ENCODE results near the gene AJM1. TPM values are rescaled to one million over a fixed set of nuclear protein-coding genes. Genes with fewer than 3 reads are reported as not detected.

The AJM1 gene
- total RNA-seq, 2 experiments from 2014 or later, result 6.6 to 6.7 TPM

- no peaks in the 10 kb centered on the region for H3K9me3 Mint-ChIP-seq
- no peak overlapping the region for H3K27ac Mint-ChIP-seq
- POLR2A ChIA-PET, result no interaction called here
- H3K36me3 Mint-ChIP-seq, result peaks cover 4% of the 10 kb centered on the region
- no peak overlapping the region for H3K4me3 Mint-ChIP-seq
- no peak for DNase-seq
- peaks cover 13% of the 10 kb centered on the region for H3K27me3 Mint-ChIP-seq
- no peak for ATAC-seq (ENCODE audit: low read depth)
- H3K4me1 Mint-ChIP-seq, result peaks cover 17% of the 10 kb centered on the region
These were observed 38.4 kb upstream of the AJM1 start for GRCh38 chr9:136803551-136804508.

DNA sequence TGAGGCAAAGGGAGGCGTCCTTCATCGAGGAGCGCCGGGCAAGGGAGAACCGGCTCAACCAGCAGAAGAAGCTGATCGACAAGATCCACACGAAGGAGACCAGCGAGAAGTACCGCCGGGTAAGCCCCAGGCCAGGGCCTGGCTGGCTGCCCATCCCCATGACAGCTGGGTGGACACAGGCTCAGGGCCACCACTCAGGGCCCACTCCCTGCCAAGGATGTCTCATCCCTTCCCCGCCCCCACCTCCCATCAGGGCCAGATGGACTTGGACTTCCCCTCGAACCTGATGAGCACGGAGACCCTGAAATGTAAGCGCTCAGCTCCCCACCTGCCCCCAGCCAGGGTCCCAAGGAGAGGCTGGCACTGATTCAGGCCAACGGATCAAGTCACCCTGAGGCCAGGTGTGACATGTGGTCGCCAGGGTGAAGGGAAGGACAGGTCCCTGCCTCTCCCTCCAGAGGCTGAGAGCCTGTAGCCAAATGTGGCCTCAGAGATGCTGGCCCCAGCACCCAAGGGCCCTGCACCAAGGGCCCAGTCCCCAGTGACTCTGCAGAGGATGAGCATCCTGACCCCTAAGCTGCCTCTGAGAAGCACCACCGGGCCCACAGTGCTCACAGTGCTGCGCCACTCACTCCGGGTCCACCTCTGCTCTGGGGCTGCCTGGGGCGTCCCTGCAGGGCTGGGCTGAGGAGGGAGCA is 37.6 kb upstream of the AJM1 start:
- DNase-seq, result no peak
- H3K4me3 Mint-ChIP-seq, result no peak overlapping the region
- peaks cover 6% of the 10 kb centered on the region for H3K36me3 Mint-ChIP-seq
- H3K9me3 Mint-ChIP-seq, result no peaks in the 10 kb centered on the region
- POLR2A ChIA-PET, result no interaction called here
- H3K27me3 Mint-ChIP-seq, result peaks cover 13% of the 10 kb centered on the region
- peaks cover 26% of the 10 kb centered on the region for H3K4me1 Mint-ChIP-seq
- no peak for ATAC-seq (ENCODE audit: low read depth)
- no peak overlapping the region for H3K27ac Mint-ChIP-seq

- Mint-ChIP-seq H3K36me3 (peaks cover 6% of the 10 kb centered on the region), H3K4me3 (no peak overlapping the region), H3K4me1 (peaks cover 29% of the 10 kb centered on the region), H3K9me3 (no peaks in the 10 kb centered on the region), H3K27ac (no peak overlapping the region), H3K27me3 (peaks cover 11% of the 10 kb centered on the region)
- DNase-seq, result no peak
- no peak for ATAC-seq (ENCODE audit: low read depth)
- POLR2A ChIA-PET, result interaction anchor here (1.1 kb wide), 1 partner anchor 14 kb away, joined by 3 read pairs; the partner anchor contains the start of gene TMEM141
These were observed 37.0 kb upstream of the AJM1 start for GRCh38 chr9:136805207-136805740.

- Mint-ChIP-seq H3K27me3 (peaks cover 7% of the 10 kb centered on the region), H3K36me3 (peaks cover 10% of the 10 kb centered on the region), H3K4me1 (peaks cover 26% of the 10 kb centered on the region), H3K9me3 (no peaks in the 10 kb centered on the region), H3K27ac (no peak overlapping the region), H3K4me3 (peak overlapping the region; percentile 89)
- DNase-seq (no peak), ATAC-seq (ENCODE audit: low read depth) (no peak)
- POLR2A ChIA-PET, result interaction anchor here (1.1 to 1.4 kb wide), 2 partner anchors 15 to 42 kb away, joined by 3 to 6 read pairs; partner anchors contain the start of gene TMEM141
These were observed 36.2 kb upstream of the AJM1 start for GRCh38 chr9:136806067-136806466.

GRCh38 chr9:136806631-136807201 is 35.6 kb upstream of the AJM1 start:
- DNase-seq (no peak), ATAC-seq (ENCODE audit: low read depth) (no peak)
- H3K9me3 Mint-ChIP-seq, result no peaks in the 10 kb centered on the region
- peak overlapping the region; percentile 90 for H3K27ac Mint-ChIP-seq
- POLR2A ChIA-PET, result interaction anchor here (0.5 to 2.4 kb wide), 19 partner anchors 7 to 312 kb away, joined by 3 to 14 read pairs (median 6); partner anchors contain the start of genes AJM1, CCDC183, FBXW5 and MAN1B1
- peaks cover 3% of the 10 kb centered on the region for H3K27me3 Mint-ChIP-seq
- peaks cover 23% of the 10 kb centered on the region for H3K4me1 Mint-ChIP-seq
- H3K36me3 Mint-ChIP-seq, result peaks cover 10% of the 10 kb centered on the region
- peak overlapping the region; percentile 89 for H3K4me3 Mint-ChIP-seq

GRCh38 chr9:136807281-136808074 is 34.8 kb upstream of the AJM1 start, which contains the start of gene RABL6:
Gene RABL6, plus strand, starts transcription at chr9:136807948. Its CDS starts 249 bp downstream, at chr9:136808197.
- Mint-ChIP-seq H3K9me3 (no peaks in the 10 kb centered on the region), H3K4me1 (peaks cover 29% of the 10 kb centered on the region), H3K27ac (peak within 1 kb of the TSS; percentile 90), H3K4me3 (peak within 1 kb of the TSS; percentile 89), H3K27me3 (no peaks in the 10 kb centered on the region), H3K36me3 (peaks cover 10% of the 10 kb centered on the region)
- ATAC-seq (ENCODE audit: low read depth), result peak; percentile 90
- peak; percentile 94 for DNase-seq
- POLR2A ChIA-PET, result interaction anchor here (0.5 to 2.4 kb wide), 22 partner anchors 8 to 311 kb away, joined by 3 to 14 read pairs (median 5); partner anchors contain the start of genes AJM1, CCDC183, FBXW5 and MAN1B1

- POLR2A ChIA-PET, result interaction anchor here (0.6 to 2.4 kb wide), 18 partner anchors 9 to 184 kb away, joined by 3 to 14 read pairs (median 6); partner anchors contain the start of genes AJM1, CCDC183, FBXW5 and PAXX
- ATAC-seq (ENCODE audit: low read depth), result peak; percentile 38
These were observed 34.0 kb upstream of the AJM1 start for GRCh38 chr9:136808075-136808805.

DNA sequence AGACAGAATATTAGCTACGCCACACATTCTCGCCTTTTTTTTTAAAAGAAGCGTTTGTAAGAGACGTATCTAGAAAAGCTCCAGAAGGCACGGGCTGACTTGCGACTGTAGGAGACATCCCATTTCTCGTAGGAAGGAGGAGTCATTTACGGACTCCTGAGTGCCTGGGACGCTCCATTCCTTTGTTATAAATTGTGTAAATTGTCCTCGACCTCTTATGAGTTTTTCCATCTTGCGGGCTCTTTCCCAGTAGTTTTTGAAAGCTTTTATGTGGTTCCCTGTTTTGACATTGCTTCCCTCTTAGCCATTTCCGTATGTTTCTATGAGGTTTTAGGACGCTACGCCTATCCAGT is 33.5 kb upstream of the AJM1 start:
- peak overlapping the region; percentile 82 for H3K4me3 Mint-ChIP-seq
- H3K4me1 Mint-ChIP-seq, result peaks cover 41% of the 10 kb centered on the region
- H3K9me3 Mint-ChIP-seq, result no peaks in the 10 kb centered on the region
- DNase-seq (no peak), ATAC-seq (ENCODE audit: low read depth) (no peak)
- no peaks in the 10 kb centered on the region for H3K27me3 Mint-ChIP-seq
- POLR2A ChIA-PET, result interaction anchor here (2.0 to 2.4 kb wide), 5 partner anchors 9 to 81 kb away, joined by 5 to 14 read pairs (median 9); partner anchors contain the start of genes AJM1 and TMEM141
- H3K27ac Mint-ChIP-seq, result peak overlapping the region; percentile 70
- peaks cover 15% of the 10 kb centered on the region for H3K36me3 Mint-ChIP-seq

More at GRCh38 chr9:136808075-136808805, 34.0 kb upstream of the AJM1 start:
- DNase-seq, result no peak
- peak overlapping the region; percentile 82 for H3K4me3 Mint-ChIP-seq
- H3K4me1 Mint-ChIP-seq, result peaks cover 36% of the 10 kb centered on the region
- H3K27ac Mint-ChIP-seq, result peak overlapping the region; percentile 70
- no peaks in the 10 kb centered on the region for H3K27me3 Mint-ChIP-seq
- no peaks in the 10 kb centered on the region for H3K9me3 Mint-ChIP-seq
- H3K36me3 Mint-ChIP-seq, result peaks cover 10% of the 10 kb centered on the region

DNA sequence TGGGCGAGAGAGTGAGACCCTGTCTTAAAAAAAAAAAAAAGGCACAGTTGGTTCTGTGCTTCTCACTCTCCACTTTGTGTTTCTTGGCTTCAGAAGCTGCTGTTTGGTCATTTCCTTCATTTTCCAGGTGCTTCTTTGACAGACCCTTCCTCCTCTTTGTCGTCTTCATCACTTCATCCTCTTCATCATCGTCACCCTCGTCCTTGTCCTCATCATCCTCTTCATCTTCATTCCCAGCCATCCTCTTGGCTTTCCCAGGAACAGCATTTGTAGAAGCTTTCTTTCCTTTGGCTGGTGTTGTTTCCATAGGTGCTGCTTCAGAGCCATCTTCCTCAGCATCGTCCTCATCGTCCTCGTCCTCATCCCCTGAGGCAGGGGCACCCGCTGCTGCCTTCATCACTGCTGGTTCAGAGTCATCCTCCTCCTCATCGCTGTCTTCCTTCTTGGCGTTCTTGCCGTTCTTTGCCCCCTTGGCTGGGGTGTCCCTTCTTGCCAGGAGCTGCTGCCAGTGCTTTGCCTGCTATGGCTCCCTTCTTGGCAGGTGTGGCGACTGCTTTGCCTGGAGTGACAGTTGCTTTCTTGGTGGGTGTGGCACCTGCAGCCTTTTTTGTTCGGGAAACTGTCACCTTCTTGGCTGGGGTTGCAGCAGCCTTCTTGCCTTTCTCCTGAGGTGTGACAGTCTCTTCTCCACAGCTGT is 27.4 kb upstream of the AJM1 start:
- ATAC-seq (ENCODE audit: low read depth), result no peak
- Mint-ChIP-seq H3K27ac (peak overlapping the region; percentile 79), H3K4me1 (peaks cover 36% of the 10 kb centered on the region)

GRCh38 chr9:136815422-136815782 is 26.9 kb upstream of the AJM1 start:
- Mint-ChIP-seq H3K9me3 (no peaks in the 10 kb centered on the region), H3K27ac (no peak overlapping the region), H3K4me3 (no peak overlapping the region), H3K36me3 (peaks cover 25% of the 10 kb centered on the region), H3K4me1 (peaks cover 33% of the 10 kb centered on the region), H3K27me3 (no peaks in the 10 kb centered on the region)
- POLR2A ChIA-PET, result no interaction called here
- no peak for DNase-seq
- ATAC-seq (ENCODE audit: low read depth), result no peak

More for the DNA sequence above, 27.4 kb upstream of the AJM1 start:
- no peaks in the 10 kb centered on the region for H3K27me3 Mint-ChIP-seq
- H3K36me3 Mint-ChIP-seq, result peaks cover 25% of the 10 kb centered on the region
- no peak for DNase-seq
- peak overlapping the region; percentile 39 for H3K4me3 Mint-ChIP-seq
- POLR2A ChIA-PET, result interaction anchor here (0.7 kb wide), 1 partner anchor 21 kb away, joined by 4 read pairs; no protein-coding TSS in a partner anchor
- H3K9me3 Mint-ChIP-seq, result no peaks in the 10 kb centered on the region

Data from activated naive CD8-positive, alpha-beta T cell treated with anti-CD3 and anti-CD28 coated beads, Interleukin-2, amount 10 ng/mL, durations not matched to agents 7 days and 5 days (primary cell).